ENCODE measurements around the gene PRR15L. TPM values are rescaled to one million over a fixed set of nuclear protein-coding genes. Genes with fewer than 3 reads are reported as not detected.

Gene PRR15L, protein sequence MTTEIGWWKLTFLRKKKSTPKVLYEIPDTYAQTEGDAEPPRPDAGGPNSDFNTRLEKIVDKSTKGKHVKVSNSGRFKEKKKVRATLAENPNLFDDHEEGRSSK
- 100 to 1,000 TPM in 1 of 6 donors, 10 to 100 TPM in 5; 34.2 to 105 (median 75.2) TPM for total RNA-seq

DNA sequence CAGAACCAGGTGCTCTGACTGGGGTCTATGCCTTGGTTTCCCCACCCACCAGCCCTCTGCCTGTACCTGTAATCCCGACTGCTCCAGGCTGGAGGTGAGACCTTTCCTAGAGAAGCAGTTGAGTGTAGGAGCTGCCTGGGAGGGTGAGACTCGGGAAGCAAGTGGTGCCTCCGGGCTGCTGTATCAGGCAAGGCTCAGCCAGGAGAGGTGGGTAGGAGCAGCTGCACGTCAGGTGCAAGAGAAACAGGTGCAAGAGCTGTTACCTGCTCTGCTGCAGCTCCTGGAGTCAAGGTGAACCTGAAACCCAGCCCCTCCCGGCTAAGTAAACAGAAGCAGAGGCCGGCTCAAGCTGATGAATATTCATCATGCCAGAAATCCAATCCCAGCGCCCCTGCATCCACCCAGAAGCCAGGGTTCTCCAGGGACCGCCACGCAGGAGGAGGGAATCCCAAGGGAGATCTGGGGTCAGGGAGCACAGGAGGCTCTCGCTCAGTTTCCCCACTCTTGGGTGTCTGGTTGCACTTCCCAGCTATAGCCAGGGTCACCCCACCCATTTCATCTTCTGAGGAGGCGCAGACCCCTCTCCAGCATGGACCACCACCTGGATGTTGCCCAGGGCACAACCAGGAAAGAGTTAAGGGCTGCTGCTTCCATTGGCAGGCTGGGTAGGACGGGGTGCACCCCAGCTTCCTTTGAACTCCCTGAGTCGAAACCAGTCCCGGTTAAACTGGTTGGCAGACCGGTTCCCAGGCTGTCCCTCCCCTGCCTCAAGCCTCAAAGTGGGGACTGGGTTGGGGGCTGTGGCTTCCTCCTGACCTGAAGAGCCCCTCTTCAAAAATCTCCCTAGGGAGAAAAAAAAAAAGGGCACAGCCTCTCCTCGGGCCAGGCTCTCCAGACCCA, at the start of gene PRR15L:
PRR15L (minus strand) TSS at position 293 of the 900 bp plus-strand sequence. CDS start 4,649 bp downstream, outside the sequence.
- peak within 1 kb of the TSS; percentile 83 to 89 (median 85) for H3K27ac ChIP-seq

DNA sequence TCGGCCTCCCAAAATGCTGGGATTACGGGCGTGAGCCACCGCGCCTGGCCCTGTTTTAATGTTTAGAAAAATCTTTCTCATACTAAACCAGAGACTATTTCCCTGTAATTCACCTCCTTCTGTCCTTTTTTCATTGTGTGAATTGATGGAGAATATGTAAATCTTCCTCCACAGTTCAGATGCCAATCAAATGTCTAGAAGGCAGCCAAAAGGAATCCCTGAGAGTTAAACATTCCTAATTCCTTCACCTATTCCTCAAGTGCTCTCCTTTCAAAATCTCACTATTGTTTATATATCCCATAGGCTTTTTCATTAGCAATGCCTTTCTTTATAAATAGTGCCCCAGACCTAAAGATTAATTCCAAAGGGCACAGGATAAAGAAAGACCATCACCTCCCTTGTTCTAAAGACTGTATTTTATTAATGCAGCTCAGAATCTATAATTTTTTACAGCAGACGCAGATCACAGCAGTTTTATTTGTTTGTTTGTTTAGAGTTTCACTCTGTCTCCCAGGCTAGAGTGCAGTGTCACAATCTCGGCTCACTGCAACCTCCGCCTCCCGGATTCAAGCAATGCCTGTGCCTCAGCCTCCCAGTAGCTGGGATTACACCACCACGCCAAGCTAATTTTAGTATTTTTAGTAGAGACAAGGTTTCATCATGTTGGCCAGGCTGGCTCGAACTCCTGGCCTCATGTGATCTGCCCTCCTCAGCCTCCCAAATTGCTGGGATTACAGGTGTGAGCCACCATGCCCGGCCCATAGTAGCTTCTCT, 49.4 kb upstream of the PRR15L start:
- no peaks in the 10 kb centered on the region for H3K36me3 ChIP-seq
- ATAC-seq (ENCODE audit: low FRiP score in 2 of 2) (no peak), DNase-seq (peak in 1 of 2 donors; percentile 39)
- no peak overlapping the region for H3K4me3 ChIP-seq
- 81 to 88% methylated on average over 12 of the region's 12 CpGs for WGBS, 2 donors
- H3K27me3 ChIP-seq = peaks cover 0 to 6% (median 3%) of the 10 kb centered on the region in 4 donors
- no peak overlapping the region for H3K27ac ChIP-seq
- peaks cover 12 to 21% (median 17%) of the 10 kb centered on the region in 4 donors for H3K4me1 ChIP-seq
- H3K9me3 ChIP-seq = no peaks in the 10 kb centered on the region
- TF ChIP-seq POLR2A (IDR thresholded peaks at IDR 0.05) = no peak
- TF ChIP-seq EP300 (IDR thresholded peaks at IDR 0.05) = no peak
- TF ChIP-seq, protein P1, sequence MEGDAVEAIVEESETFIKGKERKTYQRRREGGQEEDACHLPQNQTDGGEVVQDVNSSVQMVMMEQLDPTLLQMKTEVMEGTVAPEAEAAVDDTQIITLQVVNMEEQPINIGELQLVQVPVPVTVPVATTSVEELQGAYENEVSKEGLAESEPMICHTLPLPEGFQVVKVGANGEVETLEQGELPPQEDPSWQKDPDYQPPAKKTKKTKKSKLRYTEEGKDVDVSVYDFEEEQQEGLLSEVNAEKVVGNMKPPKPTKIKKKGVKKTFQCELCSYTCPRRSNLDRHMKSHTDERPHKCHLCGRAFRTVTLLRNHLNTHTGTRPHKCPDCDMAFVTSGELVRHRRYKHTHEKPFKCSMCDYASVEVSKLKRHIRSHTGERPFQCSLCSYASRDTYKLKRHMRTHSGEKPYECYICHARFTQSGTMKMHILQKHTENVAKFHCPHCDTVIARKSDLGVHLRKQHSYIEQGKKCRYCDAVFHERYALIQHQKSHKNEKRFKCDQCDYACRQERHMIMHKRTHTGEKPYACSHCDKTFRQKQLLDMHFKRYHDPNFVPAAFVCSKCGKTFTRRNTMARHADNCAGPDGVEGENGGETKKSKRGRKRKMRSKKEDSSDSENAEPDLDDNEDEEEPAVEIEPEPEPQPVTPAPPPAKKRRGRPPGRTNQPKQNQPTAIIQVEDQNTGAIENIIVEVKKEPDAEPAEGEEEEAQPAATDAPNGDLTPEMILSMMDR (IDR thresholded peaks at IDR 0.05) = no peak
- TF ChIP-seq POLR2AphosphoS5 (IDR thresholded peaks at IDR 0.05) = no peak

More for the DNA sequence above, at the start of gene PRR15L:
- Histone ChIP-seq H3K4me1 (peaks cover 0 to 12% (median 5%) of the 10 kb centered on the region in 4 donors), H3K36me3 (peaks cover 0 to 3% (median 0%) of the 10 kb centered on the region in 4 donors), H3K4me3 (peak within 1 kb of the TSS in 3 of 4 donors; percentile 47 to 61 (median 58)), H3K27me3 (no peaks in the 10 kb centered on the region), H3K9me3 (no peaks in the 10 kb centered on the region)
- TF ChIP-seq EP300 (IDR thresholded peaks at IDR 0.05) (no peak), POLR2AphosphoS5 (IDR thresholded peaks at IDR 0.05) (peak; percentile 55 to 90), POLR2A (IDR thresholded peaks at IDR 0.05) (peak in 3 of 4 donors; percentile 52 to 91 (median 71))
- TF ChIP-seq, protein P1 (IDR thresholded peaks at IDR 0.05) = no peak
- ATAC-seq (ENCODE audit: low FRiP score in 2 of 2) (peak; percentile 42 to 81), DNase-seq (peak in 1 of 2 donors; percentile 91)
- WGBS, 2 donors = 36 to 43% methylated on average over 4 to 16 of the region's 16 CpGs

DNA sequence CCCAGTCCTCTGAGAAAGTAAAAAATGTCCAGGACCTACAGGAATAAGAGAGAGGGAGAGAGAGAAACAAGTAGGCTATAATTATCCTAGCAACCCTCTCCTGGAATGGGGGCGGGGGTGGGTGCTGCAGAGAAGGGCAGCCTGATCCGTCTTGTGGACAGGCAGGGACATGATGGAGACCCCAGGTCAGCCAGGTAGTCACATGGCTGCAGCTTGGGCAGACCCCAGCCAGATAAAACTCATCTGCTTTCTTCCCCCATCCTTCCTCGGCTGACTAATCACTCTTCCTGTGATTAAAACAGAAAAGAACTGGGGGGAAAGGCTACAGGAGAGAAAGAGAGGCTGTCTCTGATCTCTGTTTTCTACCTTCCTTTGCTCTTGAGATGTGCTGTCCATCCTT, 47.3 kb upstream of the PRR15L start:
- WGBS, 2 donors = 53 to 75% methylated on average over 3 of the region's 3 CpGs
- Histone ChIP-seq H3K9me3 (no peaks in the 10 kb centered on the region), H3K4me1 (peaks cover 9 to 19% (median 11%) of the 10 kb centered on the region in 4 donors), H3K4me3 (no peak overlapping the region), H3K27me3 (no peaks in the 10 kb centered on the region), H3K36me3 (no peaks in the 10 kb centered on the region), H3K27ac (no peak overlapping the region)
- DNase-seq = no peak
- no peak for ATAC-seq (ENCODE audit: low FRiP score in 2 of 2)
- TF ChIP-seq POLR2AphosphoS5 (IDR thresholded peaks at IDR 0.05) (no peak), EP300 (IDR thresholded peaks at IDR 0.05) (no peak), POLR2A (IDR thresholded peaks at IDR 0.05) (no peak)
- TF ChIP-seq, protein P1 (IDR thresholded peaks at IDR 0.05) = no peak

DNA sequence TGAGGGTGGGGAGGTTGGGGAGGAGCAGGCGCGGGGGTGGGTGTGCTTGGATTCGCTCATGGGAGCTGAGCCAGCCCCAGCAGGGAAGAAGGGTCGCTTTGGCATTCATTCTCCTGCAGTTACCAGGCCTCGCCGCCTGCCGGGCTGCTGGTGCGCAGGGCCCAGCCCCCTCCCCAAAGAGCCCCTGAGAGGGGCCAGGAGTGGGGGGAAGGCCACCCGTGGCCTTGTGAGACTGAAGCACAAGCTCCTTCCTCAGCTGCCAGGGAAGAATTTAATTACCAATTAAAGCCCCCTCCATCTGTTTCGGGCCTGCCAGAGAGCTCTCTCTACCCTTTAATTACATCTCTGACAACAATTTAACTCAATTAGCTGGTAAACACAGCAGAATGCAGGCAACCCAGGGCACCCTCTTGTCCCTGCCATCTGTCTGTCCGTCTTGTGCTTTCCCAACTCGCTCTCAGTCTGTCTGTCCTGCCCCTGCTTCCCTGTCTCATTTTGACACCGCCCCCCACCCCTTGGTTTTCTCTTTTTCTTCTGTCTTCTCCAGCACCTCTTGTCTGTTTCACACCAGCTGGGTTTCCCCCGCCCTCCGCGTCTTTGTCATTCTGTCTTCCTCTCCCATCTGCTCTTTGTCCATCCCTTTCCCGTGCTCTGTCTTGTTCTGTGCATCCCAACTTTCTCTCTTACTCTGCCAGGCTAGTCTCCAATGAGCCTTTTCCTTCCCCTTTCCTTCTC, 45.9 kb upstream of the PRR15L start:
- peaks cover 9 to 19% (median 11%) of the 10 kb centered on the region in 4 donors for H3K4me1 ChIP-seq
- DNase-seq (peak in 1 of 2 donors; percentile 51), ATAC-seq (ENCODE audit: low FRiP score in 2 of 2) (peak in 1 of 2 donors; percentile 19)
- H3K27ac ChIP-seq = peak overlapping the region in 3 of 4 donors; percentile 59 to 73 (median 69)
- no peaks in the 10 kb centered on the region for H3K27me3 ChIP-seq
- no peaks in the 10 kb centered on the region for H3K36me3 ChIP-seq
- TF ChIP-seq POLR2A (IDR thresholded peaks at IDR 0.05) (no peak), POLR2AphosphoS5 (IDR thresholded peaks at IDR 0.05) (no peak), EP300 (IDR thresholded peaks at IDR 0.05) (no peak)
- TF ChIP-seq, protein P1 (IDR thresholded peaks at IDR 0.05) = no peak
- H3K9me3 ChIP-seq = no peaks in the 10 kb centered on the region
- 70 to 78% methylated on average over 9 to 17 of the region's 17 CpGs for WGBS, 2 donors
- no peak overlapping the region for H3K4me3 ChIP-seq

Data from upper lobe of left lung (tissue), 6 donors.